ENCODE results near the gene NAALADL2.

- TF ChIP-seq EZH2 (IDR thresholded peaks at IDR 0.05; ENCODE audit: borderline replicate concordance, low read length) (no peak), CTCF (conservative IDR thresholded peaks at IDR 0.05 in 1 of 2, IDR thresholded peaks at IDR 0.05 in 1 of 2; ENCODE audit: extremely low read depth in 1 of 2, insufficient read depth in 1 of 2, low read depth in 1 of 2, low read length in 2 of 2) (no peak)
Measured at GRCh38 chr3:175192536-175192935, 333.4 kb downstream of the NAALADL2 start.

All from mammary epithelial cell (primary cell).